Measurements from ENCODE around the gene TRIM69.
"Not testable (repeated sequence)": the region's sequence is repeated elsewhere in the genome, so short reads cannot be mapped to it uniquely, and the experiment has no call there.

Gene TRIM69

DNA sequence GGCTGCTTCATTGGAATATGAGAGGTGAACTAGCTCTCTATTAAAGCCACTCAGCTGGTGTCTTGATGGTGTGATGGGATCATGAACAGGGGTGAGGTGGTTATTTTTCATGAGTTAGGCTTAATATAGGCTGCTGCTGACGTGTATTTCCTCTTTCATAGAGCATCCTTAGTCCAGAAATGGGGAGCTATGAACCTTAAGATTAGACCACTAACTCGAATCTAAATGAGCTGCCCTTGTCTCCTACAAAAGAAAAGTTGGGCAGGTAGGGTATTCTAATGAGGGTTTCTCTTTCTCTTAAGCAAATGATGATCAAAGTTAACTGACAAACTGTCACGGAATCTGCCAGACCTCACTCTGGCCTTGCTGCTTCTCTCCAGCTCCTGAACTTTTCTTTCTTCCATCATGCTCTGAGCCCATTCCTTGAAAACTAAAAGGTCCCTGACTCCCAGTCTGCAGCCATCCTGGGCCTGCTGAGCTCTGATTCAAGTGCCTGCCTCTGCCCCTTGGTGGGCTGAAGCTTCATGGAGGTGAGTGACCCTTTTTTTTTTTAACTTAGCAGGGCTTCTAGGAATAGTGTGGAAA, at the start of gene TRIM69:
Gene TRIM69 (plus strand): TSS at position 348 of the 585 bp plus-strand sequence. CDS start 177 bp downstream, at position 525.
- FAIRE-seq = no peak

DNA sequence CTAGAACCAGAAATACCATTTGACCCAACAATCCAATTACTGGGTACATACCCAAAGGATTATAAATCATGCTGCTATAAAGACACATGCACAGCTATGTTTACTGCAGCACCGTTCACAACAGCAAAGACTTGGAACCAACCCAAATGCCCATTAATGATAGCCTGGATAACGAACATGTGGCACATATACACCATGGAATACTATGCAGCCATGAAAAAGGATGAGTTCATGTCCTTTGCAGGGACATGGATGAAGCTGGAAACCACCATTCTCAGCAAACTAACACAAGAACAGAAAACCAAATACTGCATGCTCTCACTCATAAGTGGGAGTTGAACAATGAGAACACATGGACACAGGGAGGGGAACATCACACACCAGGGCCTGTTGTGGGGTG, 47.0 kb upstream of the TRIM69 start:
- not testable (repeated sequence) for FAIRE-seq; DNase-seq (ENCODE audit: low spot score)

More for the DNA sequence above, at the start of gene TRIM69:
- DNase-seq (ENCODE audit: low spot score) = no peak

DNA sequence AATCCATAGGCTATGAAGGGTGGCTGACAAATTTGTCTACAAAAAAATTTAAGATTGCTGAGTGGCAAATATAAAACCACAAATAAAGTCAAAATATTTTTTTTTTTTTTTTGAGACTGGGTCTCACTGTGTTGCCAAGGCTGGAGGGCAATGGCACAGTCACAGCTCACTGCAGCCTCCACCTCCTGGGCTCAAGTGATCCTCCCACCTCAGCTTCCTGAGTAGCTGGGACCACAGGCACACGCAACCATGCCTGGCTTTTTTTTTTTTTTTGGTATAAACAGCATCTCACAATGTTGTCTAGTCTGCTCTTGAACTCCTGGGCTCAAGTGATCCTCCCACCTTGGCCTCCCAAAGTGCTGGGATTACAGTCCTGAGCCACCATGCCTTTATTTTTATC, 46.1 kb upstream of the TRIM69 start:
- DNase-seq (ENCODE audit: low spot score); FAIRE-seq: not testable (repeated sequence)

- DNase-seq (ENCODE audit: low spot score) = no peak
- FAIRE-seq = no peak
Observed at GRCh38 chr15:44692659-44693058, 43.7 kb upstream of the TRIM69 start.

GRCh38 chr15:44694416-44694815, 41.9 kb upstream of the TRIM69 start:
- no peak for DNase-seq (ENCODE audit: low spot score)
- FAIRE-seq = no peak

DNA sequence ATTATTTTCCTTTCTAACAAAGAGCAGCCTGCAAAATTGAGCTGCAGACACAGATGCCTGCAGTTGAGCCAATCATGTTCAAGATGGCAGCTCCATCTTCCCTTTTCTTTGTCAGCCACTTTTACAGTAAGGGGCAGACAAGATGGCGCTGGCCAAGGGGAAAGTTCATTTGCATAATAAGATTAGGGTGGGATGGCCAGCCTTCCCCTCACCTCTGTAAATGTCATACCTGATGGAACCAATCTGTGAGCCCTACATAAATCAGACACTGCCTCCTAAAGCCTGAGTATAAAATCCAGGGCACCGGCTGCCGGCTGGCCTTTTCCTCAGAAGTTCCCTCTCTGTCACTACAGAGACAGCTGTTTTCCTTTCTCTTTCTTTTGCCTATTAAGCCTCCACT, 41.0 kb upstream of the TRIM69 start:
- DNase-seq (ENCODE audit: low spot score) (no peak), FAIRE-seq (no peak)

DNA sequence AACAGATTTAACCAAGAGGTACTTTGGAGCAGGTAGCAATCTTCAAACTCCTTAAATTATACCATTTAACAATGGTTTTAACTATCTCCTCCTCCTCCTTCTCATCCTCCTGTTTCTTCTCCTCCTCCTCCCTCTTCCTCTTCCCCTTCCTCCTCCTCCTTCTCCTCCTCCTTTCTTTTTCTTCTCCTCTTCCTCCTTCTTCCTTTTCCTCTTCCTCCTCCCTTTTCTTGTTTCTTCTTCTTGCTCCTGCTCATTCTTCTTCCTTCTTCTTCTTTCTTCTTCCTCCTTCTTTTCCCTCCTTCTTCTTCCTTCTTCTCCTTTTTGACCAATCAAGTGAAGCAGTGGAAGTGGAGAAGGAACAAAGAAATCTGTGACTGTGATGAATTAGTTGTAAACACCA, 39.3 kb upstream of the TRIM69 start:
- FAIRE-seq = no peak
- no peak for DNase-seq (ENCODE audit: low spot score)

GRCh38 chr15:44698641-44699040, 37.7 kb upstream of the TRIM69 start:
- FAIRE-seq = no peak
- no peak for DNase-seq (ENCODE audit: low spot score)

- FAIRE-seq; DNase-seq (ENCODE audit: low spot score): not testable (repeated sequence)
Observed at GRCh38 chr15:44700676-44701075, 35.7 kb upstream of the TRIM69 start.

DNA sequence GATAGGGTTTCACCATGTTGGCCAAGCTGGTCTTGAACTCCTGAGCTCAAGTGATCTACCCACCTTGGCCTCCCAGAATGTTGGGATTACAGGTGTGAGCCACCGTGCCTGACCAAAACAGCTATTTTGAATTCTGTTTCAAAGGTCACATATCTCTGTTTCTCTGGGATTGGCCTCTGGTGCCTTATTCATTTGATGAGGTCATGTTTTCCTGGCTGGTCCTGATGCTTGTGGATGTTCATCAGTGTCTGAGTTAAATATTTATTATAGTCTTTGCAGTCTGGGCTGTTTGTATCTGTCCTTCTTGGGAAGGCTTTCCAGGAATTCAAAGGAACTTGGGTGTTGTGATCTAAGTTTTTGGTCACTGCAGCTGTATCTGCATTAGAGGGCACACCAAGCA, 30.3 kb upstream of the TRIM69 start:
- no peak for DNase-seq (ENCODE audit: low spot score)
- no peak for FAIRE-seq

DNA sequence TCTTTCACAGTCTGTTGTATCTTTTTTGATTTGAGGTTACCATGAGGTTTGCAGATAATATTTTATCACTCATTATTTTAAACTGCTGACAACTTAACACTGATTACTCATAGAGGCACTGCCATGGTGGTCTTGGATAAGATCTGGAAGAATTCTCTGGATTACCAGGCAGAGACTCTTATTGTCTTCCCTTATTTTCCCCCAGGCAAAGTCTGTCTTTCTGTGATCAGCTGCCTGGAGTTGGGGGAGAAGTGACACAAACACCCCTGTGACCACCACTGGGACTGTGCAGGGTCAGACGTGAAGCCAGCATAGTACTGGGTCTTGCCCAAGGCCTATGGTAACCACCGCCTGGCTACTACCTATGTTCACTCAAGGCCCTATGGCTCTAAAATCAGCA, 29.9 kb upstream of the TRIM69 start:
- DNase-seq (ENCODE audit: low spot score) (no peak), FAIRE-seq (no peak)

- no peak for FAIRE-seq
- no peak for DNase-seq (ENCODE audit: low spot score)
Observed at GRCh38 chr15:44706946-44707636, 29.2 kb upstream of the TRIM69 start.

GRCh38 chr15:44710236-44711095, 25.9 kb upstream of the TRIM69 start:
- DNase-seq (ENCODE audit: low spot score) = peak; percentile 25
- no peak for FAIRE-seq

- FAIRE-seq (no peak), DNase-seq (ENCODE audit: low spot score) (peak; percentile 96)
Observed at GRCh38 chr15:44711096-44711742, 25.1 kb upstream of the TRIM69 start, which contains the start of the genes B2M and PATL2. Gene B2M (plus strand): TSS chr15:44711517. CDS start chr15:44711547, 30 bp downstream. Gene PATL2 (minus strand): TSS chr15:44711323. CDS start chr15:44676490, 34,833 bp downstream.

- DNase-seq (ENCODE audit: low spot score) (peak; percentile 26), FAIRE-seq (no peak)
Observed at GRCh38 chr15:44711743-44712345, 24.5 kb upstream of the TRIM69 start.

GRCh38 chr15:44712346-44713005, 23.9 kb upstream of the TRIM69 start:
- DNase-seq (ENCODE audit: low spot score) (peak; percentile 55), FAIRE-seq (no peak)

DNA sequence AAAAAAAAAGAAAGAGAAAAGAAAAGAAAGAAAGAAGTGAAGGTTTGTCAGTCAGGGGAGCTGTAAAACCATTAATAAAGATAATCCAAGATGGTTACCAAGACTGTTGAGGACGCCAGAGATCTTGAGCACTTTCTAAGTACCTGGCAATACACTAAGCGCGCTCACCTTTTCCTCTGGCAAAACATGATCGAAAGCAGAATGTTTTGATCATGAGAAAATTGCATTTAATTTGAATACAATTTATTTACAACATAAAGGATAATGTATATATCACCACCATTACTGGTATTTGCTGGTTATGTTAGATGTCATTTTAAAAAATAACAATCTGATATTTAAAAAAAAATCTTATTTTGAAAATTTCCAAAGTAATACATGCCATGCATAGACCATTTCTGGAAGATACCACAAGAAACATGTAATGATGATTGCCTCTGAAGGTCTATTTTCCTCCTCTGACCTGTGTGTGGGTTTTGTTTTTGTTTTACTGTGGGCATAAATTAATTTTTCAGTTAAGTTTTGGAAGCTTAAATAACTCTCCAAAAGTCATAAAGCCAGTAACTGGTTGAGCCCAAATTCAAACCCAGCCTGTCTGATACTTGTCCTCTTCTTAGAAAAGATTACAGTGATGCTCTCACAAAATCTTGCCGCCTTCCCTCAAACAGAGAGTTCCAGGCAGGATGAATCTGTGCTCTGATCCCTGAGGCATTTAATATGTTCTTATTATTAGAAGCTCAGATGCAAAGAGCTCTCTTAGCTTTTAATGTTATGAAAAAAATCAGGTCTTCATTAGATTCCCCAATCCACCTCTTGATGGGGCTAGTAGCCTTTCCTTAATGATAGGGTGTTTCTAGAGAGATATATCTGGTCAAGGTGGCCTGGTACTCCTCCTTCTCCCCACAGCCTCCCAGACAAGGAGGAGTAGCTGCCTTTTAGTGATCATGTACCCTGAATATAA, 23.0 kb upstream of the TRIM69 start:
- FAIRE-seq (no peak), DNase-seq (ENCODE audit: low spot score) (peak; percentile 18)

DNA sequence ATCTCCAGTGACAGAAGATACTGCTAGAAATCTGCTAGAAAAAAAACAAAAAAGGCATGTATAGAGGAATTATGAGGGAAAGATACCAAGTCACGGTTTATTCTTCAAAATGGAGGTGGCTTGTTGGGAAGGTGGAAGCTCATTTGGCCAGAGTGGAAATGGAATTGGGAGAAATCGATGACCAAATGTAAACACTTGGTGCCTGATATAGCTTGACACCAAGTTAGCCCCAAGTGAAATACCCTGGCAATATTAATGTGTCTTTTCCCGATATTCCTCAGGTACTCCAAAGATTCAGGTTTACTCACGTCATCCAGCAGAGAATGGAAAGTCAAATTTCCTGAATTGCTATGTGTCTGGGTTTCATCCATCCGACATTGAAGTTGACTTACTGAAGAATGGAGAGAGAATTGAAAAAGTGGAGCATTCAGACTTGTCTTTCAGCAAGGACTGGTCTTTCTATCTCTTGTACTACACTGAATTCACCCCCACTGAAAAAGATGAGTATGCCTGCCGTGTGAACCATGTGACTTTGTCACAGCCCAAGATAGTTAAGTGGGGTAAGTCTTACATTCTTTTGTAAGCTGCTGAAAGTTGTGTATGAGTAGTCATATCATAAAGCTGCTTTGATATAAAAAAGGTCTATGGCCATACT, 21.1 kb upstream of the TRIM69 start:
- DNase-seq (ENCODE audit: low spot score) (no peak), FAIRE-seq (no peak)

Data from urothelium cell line (cell line).